Dendritic cell treated with granulocyte-macrophage colony-stimulating factor and Interleukin-4, amounts not matched to agents 40 ng/mL and 50 ng/mL, for 4 days (primary cell): ENCODE measurements around the gene VTI1A.

Experiments used
- H3K27ac Mint-ChIP-seq: one replicate; pipeline ENCODE4 v1.8.0; 2022; ENCODE audit warnings: mild to moderate bottlenecking, mixed read lengths
- H3K27me3 Mint-ChIP-seq: one replicate; pipeline ENCODE4 v1.8.0; 2022; ENCODE audit warnings: mild to moderate bottlenecking, mixed read lengths
- H3K36me3 Mint-ChIP-seq: one replicate; pipeline ENCODE4 v1.8.0; 2022; ENCODE audit warnings: low read depth, mixed read lengths
- H3K4me1 Mint-ChIP-seq: one replicate; pipeline ENCODE4 v1.8.0; 2022; ENCODE audit warnings: low read depth, mixed read lengths
- H3K4me3 Mint-ChIP-seq: one replicate; pipeline ENCODE4 v1.8.0; 2022; ENCODE audit warnings: mild to moderate bottlenecking, moderate library complexity, mixed read lengths
- H3K9me3 Mint-ChIP-seq: one replicate; pipeline ENCODE4 v1.8.0; 2022; ENCODE audit warnings: mixed read lengths
- intact Hi-C: fragments of 100-400 bp; cut with micrococcal nuclease; formaldehyde crosslinking; loops from one replicate; pipeline ENCODE4 v1.15.0; 2022

Gene VTI1A

DNA sequence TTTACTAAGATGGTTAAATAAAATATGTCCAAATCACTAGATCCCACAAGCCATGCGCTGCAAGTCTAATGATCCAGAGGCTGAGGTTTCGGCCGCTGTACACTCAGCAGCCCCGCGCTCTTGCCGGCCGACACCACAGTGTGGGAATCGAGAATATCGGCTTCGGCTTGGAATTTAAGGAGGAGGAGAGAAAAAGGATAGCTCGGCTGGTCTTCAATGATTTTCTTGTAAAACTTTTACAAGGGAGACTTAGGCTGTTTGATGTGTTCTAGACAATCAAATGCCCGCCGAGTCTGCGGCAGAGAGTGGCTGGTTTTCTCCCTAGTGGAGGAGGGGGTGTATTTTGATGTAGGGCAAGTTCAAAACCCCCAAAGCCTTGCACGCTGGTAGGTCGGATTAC lies 384.8 kb downstream of the VTI1A start:
- no peak overlapping the region for H3K27ac Mint-ChIP-seq
- no peak overlapping the region for H3K4me3 Mint-ChIP-seq
- intact Hi-C loops = no loop called here
- H3K9me3 Mint-ChIP-seq = no peaks in the 10 kb centered on the region
- peaks cover 23% of the 10 kb centered on the region for H3K4me1 Mint-ChIP-seq
- no peaks in the 10 kb centered on the region for H3K36me3 Mint-ChIP-seq
- H3K27me3 Mint-ChIP-seq = peaks cover 58% of the 10 kb centered on the region

DNA sequence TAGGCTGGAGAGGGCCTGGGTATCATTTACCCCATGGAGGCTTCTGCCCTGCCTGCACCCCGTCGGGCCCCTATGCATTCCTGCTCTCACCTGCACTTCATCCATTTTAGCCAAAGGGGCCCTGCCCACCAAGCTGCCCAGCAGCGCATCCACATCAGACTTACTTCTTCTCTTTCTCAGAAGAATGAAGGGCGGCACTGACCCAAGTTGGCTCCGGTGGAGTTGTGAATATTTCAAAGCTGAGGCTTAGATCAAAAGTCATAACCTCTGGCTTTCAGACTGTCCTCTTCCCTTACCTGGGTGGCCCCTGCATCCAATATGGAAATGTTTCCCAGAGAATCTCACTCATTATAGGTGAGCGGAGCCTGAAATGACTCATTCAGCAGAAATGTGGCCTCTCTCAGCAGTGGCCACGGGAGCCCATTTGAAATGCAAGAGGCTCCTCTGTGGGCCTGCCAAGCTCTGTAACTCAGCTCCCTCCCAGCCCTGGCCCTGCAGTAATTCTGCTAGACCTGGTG lies 385.4 kb downstream of the VTI1A start:
- Mint-ChIP-seq H3K4me1 (peaks cover 28% of the 10 kb centered on the region), H3K36me3 (no peaks in the 10 kb centered on the region), H3K9me3 (no peaks in the 10 kb centered on the region), H3K27me3 (peaks cover 62% of the 10 kb centered on the region), H3K4me3 (no peak overlapping the region), H3K27ac (no peak overlapping the region)
- intact Hi-C loops = no loop called here

DNA sequence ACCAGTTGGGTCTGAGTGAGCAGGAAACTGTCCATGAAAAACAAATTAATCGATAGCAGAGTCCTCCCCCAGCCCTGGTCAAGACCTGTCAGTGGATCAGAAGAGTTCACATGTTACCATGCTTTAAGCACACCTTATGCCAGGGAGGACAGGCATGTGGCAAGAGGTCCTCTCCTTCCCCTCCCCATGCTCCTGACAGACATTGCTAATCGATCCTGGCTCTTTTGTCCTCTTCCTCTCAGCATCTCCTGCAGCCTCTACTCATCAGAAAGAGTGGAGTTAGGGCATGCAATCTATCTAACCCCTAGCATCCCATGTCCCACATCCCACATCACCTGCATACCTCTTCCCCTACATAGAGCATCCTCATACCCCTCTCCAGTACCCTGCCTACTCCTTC lies 385.9 kb downstream of the VTI1A start:
- Mint-ChIP-seq H3K4me1 (peaks cover 33% of the 10 kb centered on the region), H3K27ac (no peak overlapping the region), H3K27me3 (peaks cover 67% of the 10 kb centered on the region), H3K36me3 (no peaks in the 10 kb centered on the region), H3K4me3 (no peak overlapping the region), H3K9me3 (no peaks in the 10 kb centered on the region)
- intact Hi-C loops = no loop called here

DNA sequence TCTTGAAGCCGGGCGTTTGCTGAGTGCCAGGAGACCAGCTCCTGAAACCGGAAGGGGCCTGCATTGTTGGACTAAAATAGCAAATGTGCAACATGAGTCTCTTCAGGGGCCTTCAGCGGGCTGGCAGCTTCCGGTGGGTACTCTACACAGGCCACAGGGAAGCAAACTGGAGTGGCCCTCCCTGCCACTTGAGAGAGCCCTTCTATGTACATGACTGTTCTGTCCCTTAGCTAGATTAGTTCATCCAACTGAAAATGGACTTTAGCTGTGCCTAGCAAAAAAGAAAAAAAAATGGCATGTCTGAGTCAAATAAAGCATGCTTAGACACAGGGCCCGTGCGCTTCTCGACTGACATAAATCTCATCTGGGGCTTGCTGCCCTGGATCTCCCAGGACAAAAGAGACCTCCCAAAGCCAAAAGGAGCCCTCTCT lies 387.8 kb downstream of the VTI1A start:
- peaks cover 1% of the 10 kb centered on the region for H3K9me3 Mint-ChIP-seq
- H3K36me3 Mint-ChIP-seq = peaks cover 2% of the 10 kb centered on the region
- no peak overlapping the region for H3K27ac Mint-ChIP-seq
- intact Hi-C loops = no loop called here
- H3K4me1 Mint-ChIP-seq = peaks cover 33% of the 10 kb centered on the region
- peaks cover 82% of the 10 kb centered on the region for H3K27me3 Mint-ChIP-seq
- no peak overlapping the region for H3K4me3 Mint-ChIP-seq

DNA sequence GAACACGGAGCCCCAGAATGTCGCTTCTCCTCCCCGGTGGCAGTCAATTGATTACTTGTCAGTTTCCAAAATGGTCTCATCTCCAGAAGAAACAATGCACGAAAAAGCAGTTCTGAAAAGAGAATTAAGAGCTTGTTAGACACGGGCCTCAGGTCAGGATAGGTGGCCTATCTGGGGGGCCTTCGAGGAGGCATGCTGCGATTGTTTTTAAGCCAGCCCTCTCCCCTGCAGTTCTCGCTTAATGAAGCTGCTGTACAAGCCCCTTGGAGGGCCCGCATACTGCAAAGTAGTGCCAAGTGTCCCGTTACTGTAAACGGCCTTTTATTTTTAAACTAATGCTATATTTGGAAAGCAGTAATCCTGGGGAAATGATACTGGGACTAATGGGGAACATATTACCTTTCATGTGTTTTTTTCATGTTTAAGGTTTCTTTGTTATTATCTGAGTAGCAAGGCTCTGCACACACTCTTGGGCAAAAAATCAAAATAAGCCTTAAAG lies 388.3 kb downstream of the VTI1A start:
- H3K4me1 Mint-ChIP-seq = peaks cover 33% of the 10 kb centered on the region
- H3K4me3 Mint-ChIP-seq = no peak overlapping the region
- H3K27ac Mint-ChIP-seq = no peak overlapping the region
- H3K36me3 Mint-ChIP-seq = peaks cover 7% of the 10 kb centered on the region
- intact Hi-C loops = no loop called here
- peaks cover 6% of the 10 kb centered on the region for H3K9me3 Mint-ChIP-seq
- H3K27me3 Mint-ChIP-seq = peaks cover 84% of the 10 kb centered on the region

DNA sequence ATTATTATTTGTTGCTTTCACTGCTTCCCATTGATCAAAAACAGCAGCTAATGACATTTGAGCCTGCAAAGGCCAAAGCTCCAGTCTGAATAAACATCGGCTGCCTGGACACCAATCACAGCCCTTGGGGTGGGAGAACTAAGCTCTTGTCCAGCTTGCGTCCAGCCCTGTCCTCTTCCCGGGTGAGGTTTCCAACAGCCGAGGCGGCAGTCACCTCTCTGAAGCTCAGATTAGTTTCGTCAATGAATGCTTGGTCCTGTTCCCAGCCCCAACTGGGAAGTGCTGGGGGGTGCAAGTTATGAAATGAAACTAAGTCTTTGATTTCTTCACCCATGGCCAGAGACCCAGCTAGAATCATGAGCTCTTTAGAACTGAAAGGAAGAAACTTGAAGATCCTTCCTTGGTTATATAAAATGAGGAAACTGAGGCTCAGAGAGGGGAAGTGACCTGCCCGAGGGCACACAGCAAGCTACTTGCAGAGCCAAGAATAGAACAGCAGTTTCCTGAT lies 389.0 kb downstream of the VTI1A start:
- H3K9me3 Mint-ChIP-seq = peaks cover 11% of the 10 kb centered on the region
- intact Hi-C loops = no loop called here
- no peak overlapping the region for H3K4me3 Mint-ChIP-seq
- peaks cover 33% of the 10 kb centered on the region for H3K4me1 Mint-ChIP-seq
- H3K27ac Mint-ChIP-seq = no peak overlapping the region
- H3K36me3 Mint-ChIP-seq = peaks cover 10% of the 10 kb centered on the region
- peaks cover 88% of the 10 kb centered on the region for H3K27me3 Mint-ChIP-seq

DNA sequence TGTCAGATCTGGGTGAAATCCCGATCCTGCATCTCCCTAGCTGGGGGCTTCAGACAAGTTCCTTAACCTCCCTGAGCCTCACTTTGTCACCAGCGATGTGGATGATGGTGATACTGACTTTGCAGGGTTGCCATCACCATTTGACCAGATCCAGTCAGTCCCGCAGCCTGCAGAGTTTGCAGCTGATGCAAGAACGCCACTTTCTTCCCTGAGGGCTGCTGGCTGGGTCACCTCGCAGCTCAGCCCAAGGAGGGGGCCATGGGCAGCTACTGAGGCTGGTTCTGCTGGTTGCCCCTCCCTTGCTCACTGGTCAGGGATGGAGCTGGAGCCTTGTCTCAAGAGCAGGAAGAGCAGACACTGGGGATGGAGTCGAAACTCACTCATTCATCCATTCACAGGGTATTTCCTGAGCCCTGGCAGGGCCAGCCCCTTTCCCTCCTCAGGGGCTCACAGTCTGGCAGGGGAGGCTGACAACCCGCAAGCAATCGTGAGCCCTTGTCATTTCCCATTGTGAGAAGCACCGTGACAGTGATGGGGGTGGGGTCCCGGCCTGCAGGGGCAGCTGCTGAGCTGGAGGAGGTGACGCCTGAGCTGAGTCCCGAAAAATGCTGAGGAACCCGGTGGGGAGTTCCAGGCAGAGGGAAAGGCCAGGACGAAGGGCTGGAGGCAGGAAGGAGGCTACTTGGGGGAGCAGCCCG lies 391.9 kb downstream of the VTI1A start:
- Mint-ChIP-seq H3K9me3 (peaks cover 11% of the 10 kb centered on the region), H3K27me3 (peaks cover 89% of the 10 kb centered on the region), H3K36me3 (peaks cover 10% of the 10 kb centered on the region), H3K4me1 (peaks cover 44% of the 10 kb centered on the region), H3K27ac (no peak overlapping the region), H3K4me3 (no peak overlapping the region)
- intact Hi-C loops = no loop called here

DNA sequence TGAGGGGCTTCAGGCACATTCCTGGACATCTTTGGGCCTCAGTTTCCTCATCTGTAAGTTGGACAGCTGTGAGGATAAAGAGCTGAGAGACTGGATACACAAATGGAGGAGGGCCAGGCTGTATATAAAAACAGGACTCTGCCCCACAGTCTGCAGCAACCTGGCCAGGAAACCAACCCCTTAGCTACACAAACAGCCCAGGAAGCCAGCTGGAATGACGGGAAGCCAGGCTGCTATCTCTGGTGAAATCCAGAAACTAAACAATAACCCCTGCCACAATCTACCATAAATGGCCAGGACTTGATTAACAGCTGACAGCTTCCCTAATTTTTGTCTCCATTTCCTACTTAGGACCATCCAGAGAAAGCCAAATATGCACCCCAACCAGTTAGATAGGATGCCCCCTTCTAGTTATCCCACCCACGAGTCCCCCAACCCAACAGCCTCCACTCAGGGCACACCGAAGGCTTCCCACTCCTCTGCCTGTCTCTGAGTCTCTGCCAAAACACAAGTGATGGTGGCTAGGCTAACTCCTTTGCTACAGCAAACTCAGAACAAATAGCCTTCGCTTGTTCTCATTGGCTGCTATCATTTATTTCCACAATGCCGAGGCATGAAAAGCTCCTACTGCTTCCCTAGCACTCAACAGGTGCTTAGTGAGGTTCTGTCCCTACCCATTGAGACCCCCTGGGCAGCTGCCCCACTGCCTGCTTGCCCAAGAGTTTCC lies 393.1 kb downstream of the VTI1A start:
- intact Hi-C loops = no loop called here
- Mint-ChIP-seq H3K27me3 (peaks cover 89% of the 10 kb centered on the region), H3K4me1 (peaks cover 47% of the 10 kb centered on the region), H3K27ac (no peak overlapping the region), H3K4me3 (no peak overlapping the region), H3K36me3 (peaks cover 10% of the 10 kb centered on the region), H3K9me3 (peaks cover 11% of the 10 kb centered on the region)

DNA sequence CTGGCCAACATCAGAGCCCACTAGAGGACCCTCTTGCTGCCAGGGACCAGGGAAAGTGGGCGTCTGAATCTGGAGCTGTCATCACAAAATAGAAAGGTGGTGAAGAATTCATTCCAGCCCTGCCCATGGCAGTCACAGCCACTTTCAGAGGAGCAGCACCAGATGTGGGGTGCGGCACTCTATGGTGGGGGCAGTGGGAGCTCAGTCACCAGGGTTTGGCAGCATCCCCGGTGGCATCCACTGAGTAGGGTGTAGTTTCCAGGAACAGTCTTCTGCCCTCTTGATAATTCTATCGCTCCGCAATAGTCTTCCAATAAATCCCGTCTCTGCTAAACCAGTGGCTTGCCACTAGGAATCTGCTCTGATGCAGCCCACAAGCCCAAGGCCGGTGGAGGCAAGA lies 394.5 kb downstream of the VTI1A start:
- Mint-ChIP-seq H3K9me3 (peaks cover 11% of the 10 kb centered on the region), H3K4me1 (peaks cover 41% of the 10 kb centered on the region), H3K27me3 (peaks cover 96% of the 10 kb centered on the region), H3K36me3 (peaks cover 10% of the 10 kb centered on the region), H3K27ac (no peak overlapping the region), H3K4me3 (no peak overlapping the region)
- intact Hi-C loops = no loop called here

DNA sequence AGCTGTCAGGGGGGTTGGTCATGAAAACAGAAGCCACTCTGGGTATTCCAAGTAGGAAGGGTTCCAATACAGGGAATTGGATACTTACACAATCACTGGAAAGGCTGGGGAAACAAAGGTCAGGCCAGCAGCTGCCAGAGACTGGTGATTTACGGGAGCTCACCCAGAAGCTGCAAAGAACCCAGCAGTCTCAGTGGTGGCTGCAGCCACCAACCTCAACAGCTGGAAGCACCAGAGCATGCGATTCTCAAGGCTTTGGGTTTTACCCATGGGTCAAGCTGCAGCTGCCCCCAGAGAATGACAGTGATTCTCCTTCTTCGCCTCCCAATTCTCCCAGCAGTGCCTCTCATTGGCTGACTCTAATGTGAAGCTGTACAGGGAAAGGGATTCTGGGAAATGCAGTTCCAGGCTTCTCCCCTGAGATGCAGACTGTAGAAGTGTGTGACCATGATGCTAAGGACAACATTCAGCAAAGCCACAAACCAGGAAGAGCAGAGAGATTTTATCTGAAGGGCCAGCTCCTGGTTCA lies 395.9 kb downstream of the VTI1A start:
- Mint-ChIP-seq H3K4me1 (peaks cover 27% of the 10 kb centered on the region), H3K27me3 (peaks cover 98% of the 10 kb centered on the region), H3K36me3 (peaks cover 20% of the 10 kb centered on the region), H3K27ac (no peak overlapping the region), H3K9me3 (peaks cover 22% of the 10 kb centered on the region), H3K4me3 (no peak overlapping the region)
- intact Hi-C loops = no loop called here

DNA sequence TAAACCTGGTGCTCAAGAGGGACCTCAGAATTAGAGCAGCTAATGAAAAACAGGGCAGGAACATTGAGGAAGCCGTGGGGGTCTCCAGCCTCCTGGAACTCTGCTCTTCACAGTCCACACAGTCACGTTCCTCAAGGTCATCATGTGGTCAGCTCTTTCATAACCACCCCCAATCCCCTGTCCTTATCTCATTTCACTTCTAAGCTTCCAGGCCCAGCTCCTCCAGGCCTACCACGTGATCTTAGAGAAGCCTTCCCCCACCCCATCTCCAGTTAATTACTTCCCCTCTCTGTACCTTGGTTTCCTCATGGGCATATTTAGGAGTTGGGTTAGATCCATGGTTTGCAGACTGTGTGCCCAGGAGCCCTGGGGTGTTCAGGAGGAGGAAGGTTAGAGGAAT lies 396.6 kb downstream of the VTI1A start:
- peaks cover 98% of the 10 kb centered on the region for H3K27me3 Mint-ChIP-seq
- peaks cover 29% of the 10 kb centered on the region for H3K9me3 Mint-ChIP-seq
- intact Hi-C loops = no loop called here
- H3K4me1 Mint-ChIP-seq = peaks cover 29% of the 10 kb centered on the region
- H3K27ac Mint-ChIP-seq = no peak overlapping the region
- no peak overlapping the region for H3K4me3 Mint-ChIP-seq
- peaks cover 27% of the 10 kb centered on the region for H3K36me3 Mint-ChIP-seq

DNA sequence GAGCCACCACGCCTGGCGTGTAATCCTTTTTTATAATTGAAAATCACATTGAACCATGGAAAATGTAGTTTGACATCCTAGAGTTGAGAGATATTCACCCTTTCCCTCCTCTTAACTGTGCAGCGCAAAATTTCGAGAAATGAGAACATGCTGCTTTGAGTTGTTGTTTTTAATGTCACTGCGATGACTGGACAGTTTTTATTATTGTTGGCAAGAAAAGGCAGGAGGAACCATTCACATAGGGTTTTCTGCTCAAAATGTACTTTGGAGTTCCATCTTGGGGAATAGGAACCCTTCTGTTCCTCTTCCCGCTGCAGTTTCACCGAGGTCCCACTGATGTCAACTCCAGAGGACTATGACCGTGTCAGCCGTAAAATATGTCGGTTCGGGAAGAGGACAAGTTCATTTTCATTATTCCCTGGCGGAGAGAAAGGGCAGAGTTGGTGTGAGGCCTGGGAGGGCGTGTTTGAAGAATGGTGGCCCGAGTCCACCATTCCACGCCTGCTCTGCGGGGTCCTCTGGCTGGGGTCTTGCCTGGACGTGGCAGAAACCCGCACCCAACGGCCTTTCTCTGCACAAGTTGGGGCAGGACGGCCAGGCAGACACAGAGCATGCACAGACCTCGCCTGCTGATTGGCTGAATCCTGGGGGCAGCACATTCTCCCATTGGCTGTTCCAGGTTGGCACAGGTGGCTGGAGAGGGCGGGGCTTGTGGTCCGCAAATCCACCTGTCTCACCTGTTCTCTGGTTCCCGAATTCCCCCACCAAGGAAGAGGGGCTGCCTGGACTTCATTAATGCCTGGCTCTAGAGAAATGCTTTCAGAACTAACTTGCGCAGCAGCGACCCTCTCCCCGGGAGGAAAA lies 397.9 kb downstream of the VTI1A start:
- H3K4me1 Mint-ChIP-seq = peaks cover 34% of the 10 kb centered on the region
- H3K27me3 Mint-ChIP-seq = peaks cover 98% of the 10 kb centered on the region
- intact Hi-C loops = no loop called here
- H3K27ac Mint-ChIP-seq = no peak overlapping the region
- H3K36me3 Mint-ChIP-seq = peaks cover 24% of the 10 kb centered on the region
- H3K4me3 Mint-ChIP-seq = no peak overlapping the region
- H3K9me3 Mint-ChIP-seq = peaks cover 27% of the 10 kb centered on the region

DNA sequence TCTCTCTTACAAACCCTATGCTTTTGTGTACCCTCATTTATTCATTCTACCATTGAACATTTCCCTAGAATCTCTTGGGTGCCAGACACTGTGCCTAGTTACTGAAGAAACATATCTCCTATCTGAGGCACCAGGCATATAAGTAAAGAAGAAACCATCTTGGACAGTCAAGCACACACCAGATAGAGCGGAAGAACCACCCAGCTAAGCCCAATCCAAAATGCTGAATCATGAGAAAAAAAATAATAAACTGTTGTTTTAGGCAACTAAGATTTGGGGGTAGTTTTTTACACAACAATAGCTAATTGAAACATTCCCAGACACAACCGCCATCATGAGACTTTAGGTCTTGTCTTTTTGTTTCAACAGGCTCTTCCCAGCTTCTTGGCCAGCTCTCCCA lies 400.8 kb downstream of the VTI1A start:
- Mint-ChIP-seq H3K9me3 (peaks cover 19% of the 10 kb centered on the region), H3K36me3 (peaks cover 17% of the 10 kb centered on the region), H3K27ac (no peak overlapping the region), H3K4me1 (peaks cover 56% of the 10 kb centered on the region), H3K27me3 (peaks cover 89% of the 10 kb centered on the region), H3K4me3 (no peak overlapping the region)
- intact Hi-C loops = no loop called here
